Liver (tissue), 9 donors: ENCODE data around the gene ZC3HAV1L. TPM values are rescaled to one million over a fixed set of nuclear protein-coding genes. Genes with fewer than 3 reads are reported as not detected.

Source experiments
- DNase-seq: peaks from one replicate; pipeline ENCODE4 v3.0.0-alpha.2; 2017; ENCODE audit warnings: low spot score
- H3K27ac ChIP-seq, 2 donors: one replicate each; pipeline ENCODE4 v1.7.0; 2013; ENCODE audit warnings: inconsistent platforms in 2 of 2, low read length in 2 of 2, control low read depth in 1 of 2, low read depth in 1 of 2, mild to moderate bottlenecking in 1 of 2
- H3K27me3 ChIP-seq, 4 donors: one replicate each; pipeline versions ENCODE4 v1.6.1 to v1.7.0; 2013; ENCODE audit warnings: low read length in 3 of 4, inconsistent platforms in 1 of 4, mild to moderate bottlenecking in 1 of 4, moderate library complexity in 1 of 4; ENCODE audit not compliant: control insufficient read depth in 4 of 4, insufficient read depth in 4 of 4
- H3K36me3 ChIP-seq, 4 donors: one replicate each; pipeline versions ENCODE4 v1.6.1 to v1.7.0; 2013; ENCODE audit warnings: low read length in 3 of 4, mild to moderate bottlenecking in 3 of 4, low read depth in 1 of 4, moderate library complexity in 1 of 4; ENCODE audit not compliant: control insufficient read depth in 4 of 4, insufficient read depth in 3 of 4
- H3K4me1 ChIP-seq, 4 donors: one replicate each; pipeline versions ENCODE4 v1.6.1 to v1.7.0; 2013; ENCODE audit warnings: low read length in 3 of 4, mild to moderate bottlenecking in 3 of 4, moderate library complexity in 1 of 4; ENCODE audit not compliant: control insufficient read depth in 4 of 4, insufficient read depth in 4 of 4
- H3K4me3 ChIP-seq, 3 donors: one replicate each; pipeline versions ENCODE4 v1.6.1 to v1.7.0; 2013; ENCODE audit warnings: low read length in 3 of 3, control low read depth in 1 of 3, low read depth in 1 of 3, mild to moderate bottlenecking in 1 of 3
- H3K9ac ChIP-seq, 2 donors: one replicate each; pipeline ENCODE4 v1.7.0; 2013; ENCODE audit warnings: low read length in 2 of 2, mild to moderate bottlenecking in 2 of 2, moderate library complexity in 2 of 2, control low read depth in 1 of 2, low read depth in 1 of 2
- H3K9me3 ChIP-seq, 4 donors: one replicate each; pipeline versions ENCODE4 v1.6.1 to v1.7.0; 2013; ENCODE audit warnings: low read length in 3 of 4; ENCODE audit not compliant: control insufficient read depth in 4 of 4
- EGR1 ChIP-seq, 2 donors: IDR thresholded peaks; 2 replicates each; pipeline ENCODE4 v1.6.1; 2016 to 2018; ENCODE audit warnings: antibody characterized with exemption in 2 of 2, low read depth in 2 of 2
- GABPA ChIP-seq, 2 donors: IDR thresholded peaks in 1 of 2; conservative IDR thresholded peaks in 1 of 2; 2 replicates each; pipeline ENCODE4 v1.6.1; 2016; ENCODE audit warnings: antibody characterized with exemption in 2 of 2, mild to moderate bottlenecking in 1 of 2, moderate library complexity in 1 of 2
- HNF4A ChIP-seq, 2 donors: conservative IDR thresholded peaks; 2 replicates each; pipeline ENCODE4 v1.6.1; 2016; ENCODE audit warnings: antibody characterized with exemption in 2 of 2, mild to moderate bottlenecking in 2 of 2
- HNF4G ChIP-seq: IDR thresholded peaks from 2 replicates; pipeline ENCODE4 v1.6.1; 2016; ENCODE audit warnings: antibody characterized with exemption
- NR2F2 ChIP-seq: IDR thresholded peaks from 2 replicates; pipeline ENCODE4 v1.6.1; 2016; ENCODE audit warnings: antibody characterized with exemption
- RXRA ChIP-seq, 2 donors: IDR thresholded peaks; 2 replicates each; pipeline ENCODE4 v1.6.1; 2017 to 2018; ENCODE audit warnings: antibody characterized with exemption in 2 of 2, mild to moderate bottlenecking in 1 of 2
- TAF1 ChIP-seq: conservative IDR thresholded peaks from 2 replicates; pipeline ENCODE4 v1.6.1; 2016; ENCODE audit warnings: antibody characterized with exemption, mild to moderate bottlenecking
- WGBS: extraction: QIAGEN DNeasy Blood & Tissue Kit; methylation state at CpG from one replicate; pipeline ENCODE4 v1.1.7; 2013; 5-methylcytosine and 5-hydroxymethylcytosine counted together
- polyA plus RNA-seq, 2 donors: library from polyadenylated mRNA; stranded (reverse) in 1 of 2; unstranded in 1 of 2; fragments of 200-250 nt in 1 of 2; fragments of >200 nt in 1 of 2; fragmentation: Nextera tagmentation in 1 of 2; extraction: Ambion mirVana in 1 of 2; gene quantifications; one replicate each; pipeline versions ENCODE4 v1.2.1 to v1.2.3, GENCODE V29; 2013 to 2015
- total RNA-seq, 2 donors: library from RNA; depleted of rRNA; stranded (reverse); fragments of >200 nt; gene quantifications; one replicate each; pipeline ENCODE4 v1.2.3, GENCODE V29; 2014
- TF ChIP-seq, protein P1 (sequence below): IDR thresholded peaks from 2 replicates; pipeline ENCODE4 v1.6.1; 2016; ENCODE audit warnings: antibody characterized with exemption
- TF ChIP-seq, protein P2 (sequence below): IDR thresholded peaks from 2 replicates; pipeline ENCODE4 v1.6.1; 2016; ENCODE audit warnings: antibody characterized with exemption
- TF ChIP-seq, protein P3 (sequence below): IDR thresholded peaks from 2 replicates; pipeline ENCODE4 v1.6.1; 2016; ENCODE audit warnings: antibody characterized with exemption, mild to moderate bottlenecking
- donor health status: healthy.
- donor health status: healthy.
- donor health status: healthy.
- donor health status: healthy.
- donor health status: healthy.

ZC3HAV1L gene
- total and polyA plus RNA-seq, 4 donors, result 0.19 to 16.2 (median 1.9) TPM

- TF ChIP-seq, protein P1, sequence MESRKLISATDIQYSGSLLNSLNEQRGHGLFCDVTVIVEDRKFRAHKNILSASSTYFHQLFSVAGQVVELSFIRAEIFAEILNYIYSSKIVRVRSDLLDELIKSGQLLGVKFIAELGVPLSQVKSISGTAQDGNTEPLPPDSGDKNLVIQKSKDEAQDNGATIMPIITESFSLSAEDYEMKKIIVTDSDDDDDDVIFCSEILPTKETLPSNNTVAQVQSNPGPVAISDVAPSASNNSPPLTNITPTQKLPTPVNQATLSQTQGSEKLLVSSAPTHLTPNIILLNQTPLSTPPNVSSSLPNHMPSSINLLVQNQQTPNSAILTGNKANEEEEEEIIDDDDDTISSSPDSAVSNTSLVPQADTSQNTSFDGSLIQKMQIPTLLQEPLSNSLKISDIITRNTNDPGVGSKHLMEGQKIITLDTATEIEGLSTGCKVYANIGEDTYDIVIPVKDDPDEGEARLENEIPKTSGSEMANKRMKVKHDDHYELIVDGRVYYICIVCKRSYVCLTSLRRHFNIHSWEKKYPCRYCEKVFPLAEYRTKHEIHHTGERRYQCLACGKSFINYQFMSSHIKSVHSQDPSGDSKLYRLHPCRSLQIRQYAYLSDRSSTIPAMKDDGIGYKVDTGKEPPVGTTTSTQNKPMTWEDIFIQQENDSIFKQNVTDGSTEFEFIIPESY, result no peak
- TF ChIP-seq HNF4A (conservative IDR thresholded peaks at IDR 0.05), result no peak
These were observed 9.3 kb upstream of the ZC3HAV1L start (continued) for GRCh38 chr7:139044813-139045794.

DNA sequence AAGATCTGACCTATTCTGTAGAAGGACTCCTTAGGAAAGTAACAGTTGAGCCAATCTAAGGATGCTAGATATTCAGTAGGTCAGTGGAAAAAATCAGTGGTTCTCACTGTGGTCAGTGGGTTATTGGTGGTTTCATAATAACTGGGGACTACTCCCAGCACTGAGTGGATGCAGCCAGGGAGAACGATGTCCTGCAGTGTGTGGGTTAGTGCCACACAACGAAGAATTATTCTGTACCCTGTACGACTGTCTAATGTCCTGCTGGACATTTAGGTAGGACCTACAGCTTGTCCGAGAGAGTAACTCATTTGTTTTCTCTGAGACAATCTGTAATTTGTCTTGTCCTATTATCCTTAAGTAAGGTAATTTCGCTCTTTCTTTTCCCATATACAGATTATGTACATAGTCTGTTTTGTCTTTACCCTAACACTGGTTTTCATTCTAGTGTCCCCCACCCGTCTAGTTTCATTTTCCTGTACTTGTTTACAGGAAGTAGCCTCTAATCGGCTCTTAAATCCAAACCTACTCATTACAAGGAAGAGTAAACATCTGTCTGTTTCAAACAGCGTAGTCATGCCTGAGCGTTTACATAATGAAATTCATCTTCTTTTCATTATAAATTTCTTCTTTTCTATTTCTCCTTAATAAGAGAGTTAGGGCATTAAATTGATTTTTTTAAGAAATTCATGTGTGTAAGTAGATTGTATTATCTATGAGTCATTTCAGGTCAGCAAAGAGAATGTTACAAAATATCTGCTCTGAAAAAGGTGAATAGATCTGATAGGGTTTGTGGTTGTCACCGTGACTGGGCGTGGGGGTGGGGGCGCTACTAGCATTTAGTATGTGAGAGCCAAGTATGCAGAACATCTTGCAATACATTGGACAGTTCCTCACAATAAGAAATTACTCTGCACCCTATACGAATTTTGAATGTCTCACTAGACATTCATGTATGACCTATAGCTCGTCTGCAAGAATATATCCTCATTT is 8.3 kb upstream of the ZC3HAV1L start:
- no peaks in the 10 kb centered on the region for H3K9me3 ChIP-seq
- H3K9ac ChIP-seq, result no peak overlapping the region
- no peak overlapping the region for H3K27ac ChIP-seq
- H3K36me3 ChIP-seq, result peaks cover 5 to 26% (median 14%) of the 10 kb centered on the region in 4 donors
- WGBS, result 70% methylated on average over 14 of the region's 14 CpGs
- DNase-seq, result no peak
- peaks cover 0 to 4% (median 0%) of the 10 kb centered on the region in 4 donors for H3K4me1 ChIP-seq
- no peaks in the 10 kb centered on the region for H3K27me3 ChIP-seq
- TF ChIP-seq GABPA (IDR thresholded peaks at IDR 0.05 in 1 of 2, conservative IDR thresholded peaks at IDR 0.05 in 1 of 2) (no peak), EGR1 (IDR thresholded peaks at IDR 0.05; ENCODE audit: low read depth in 2 of 2) (no peak), NR2F2 (no peak), TAF1 (no peak), HNF4G (no peak), RXRA (IDR thresholded peaks at IDR 0.05) (no peak)
- TF ChIP-seq, protein P2, sequence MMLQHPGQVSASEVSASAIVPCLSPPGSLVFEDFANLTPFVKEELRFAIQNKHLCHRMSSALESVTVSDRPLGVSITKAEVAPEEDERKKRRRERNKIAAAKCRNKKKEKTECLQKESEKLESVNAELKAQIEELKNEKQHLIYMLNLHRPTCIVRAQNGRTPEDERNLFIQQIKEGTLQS, result no peak
- TF ChIP-seq, protein P1, result no peak
- TF ChIP-seq, protein P3, sequence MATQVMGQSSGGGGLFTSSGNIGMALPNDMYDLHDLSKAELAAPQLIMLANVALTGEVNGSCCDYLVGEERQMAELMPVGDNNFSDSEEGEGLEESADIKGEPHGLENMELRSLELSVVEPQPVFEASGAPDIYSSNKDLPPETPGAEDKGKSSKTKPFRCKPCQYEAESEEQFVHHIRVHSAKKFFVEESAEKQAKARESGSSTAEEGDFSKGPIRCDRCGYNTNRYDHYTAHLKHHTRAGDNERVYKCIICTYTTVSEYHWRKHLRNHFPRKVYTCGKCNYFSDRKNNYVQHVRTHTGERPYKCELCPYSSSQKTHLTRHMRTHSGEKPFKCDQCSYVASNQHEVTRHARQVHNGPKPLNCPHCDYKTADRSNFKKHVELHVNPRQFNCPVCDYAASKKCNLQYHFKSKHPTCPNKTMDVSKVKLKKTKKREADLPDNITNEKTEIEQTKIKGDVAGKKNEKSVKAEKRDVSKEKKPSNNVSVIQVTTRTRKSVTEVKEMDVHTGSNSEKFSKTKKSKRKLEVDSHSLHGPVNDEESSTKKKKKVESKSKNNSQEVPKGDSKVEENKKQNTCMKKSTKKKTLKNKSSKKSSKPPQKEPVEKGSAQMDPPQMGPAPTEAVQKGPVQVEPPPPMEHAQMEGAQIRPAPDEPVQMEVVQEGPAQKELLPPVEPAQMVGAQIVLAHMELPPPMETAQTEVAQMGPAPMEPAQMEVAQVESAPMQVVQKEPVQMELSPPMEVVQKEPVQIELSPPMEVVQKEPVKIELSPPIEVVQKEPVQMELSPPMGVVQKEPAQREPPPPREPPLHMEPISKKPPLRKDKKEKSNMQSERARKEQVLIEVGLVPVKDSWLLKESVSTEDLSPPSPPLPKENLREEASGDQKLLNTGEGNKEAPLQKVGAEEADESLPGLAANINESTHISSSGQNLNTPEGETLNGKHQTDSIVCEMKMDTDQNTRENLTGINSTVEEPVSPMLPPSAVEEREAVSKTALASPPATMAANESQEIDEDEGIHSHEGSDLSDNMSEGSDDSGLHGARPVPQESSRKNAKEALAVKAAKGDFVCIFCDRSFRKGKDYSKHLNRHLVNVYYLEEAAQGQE, result no peak
- no peak overlapping the region for H3K4me3 ChIP-seq
